ENCODE results near the gene TTC34.

The TTC34 gene

DNA sequence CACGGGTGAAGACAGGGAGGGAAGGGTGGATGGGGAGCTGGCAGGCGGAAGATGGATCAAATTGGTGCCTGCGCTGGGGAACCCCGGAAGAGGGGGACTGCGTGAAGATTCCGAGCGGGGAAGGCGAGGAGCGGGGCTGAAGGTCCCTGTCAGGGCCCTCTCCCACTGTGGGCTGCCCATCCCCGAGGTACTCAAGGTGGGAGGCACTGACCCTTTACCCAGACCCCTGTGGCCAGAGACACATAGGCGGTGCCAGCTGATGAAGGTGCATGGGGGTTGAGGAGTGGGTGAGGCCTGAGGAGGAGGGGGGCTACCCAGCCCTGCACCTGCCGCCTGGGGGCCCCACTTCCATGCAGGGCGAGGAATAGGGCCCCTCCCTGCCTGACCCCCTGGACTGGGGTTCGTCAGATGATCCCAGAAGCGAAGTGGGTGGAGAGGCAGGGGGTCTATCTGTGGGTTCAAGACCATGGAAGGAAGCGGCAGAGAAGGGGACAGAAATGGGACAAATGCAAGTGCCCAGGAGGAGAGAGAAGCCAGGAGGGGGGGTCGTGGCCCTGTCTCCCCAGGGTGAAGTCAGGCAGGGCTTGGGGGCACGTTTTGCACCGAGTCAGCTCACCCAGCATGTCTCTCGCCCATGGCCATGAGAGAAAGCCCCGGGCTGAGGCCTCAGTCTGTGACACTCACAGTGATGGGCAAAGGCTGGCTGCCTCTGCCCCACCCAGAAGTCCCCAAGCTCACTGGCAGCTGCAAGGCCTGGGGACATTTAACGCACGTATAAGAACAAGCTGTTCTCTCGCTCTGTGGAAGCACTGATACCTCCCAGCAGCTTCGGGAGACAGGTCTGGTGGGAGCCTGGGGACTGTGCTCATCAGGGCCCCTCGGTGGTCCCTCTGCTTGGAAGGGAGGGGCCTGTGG, 161.6 kb downstream of the TTC34 start:
- DNase-seq (ENCODE audit: low read depth), result no peak
- TF ChIP-seq, protein P1, sequence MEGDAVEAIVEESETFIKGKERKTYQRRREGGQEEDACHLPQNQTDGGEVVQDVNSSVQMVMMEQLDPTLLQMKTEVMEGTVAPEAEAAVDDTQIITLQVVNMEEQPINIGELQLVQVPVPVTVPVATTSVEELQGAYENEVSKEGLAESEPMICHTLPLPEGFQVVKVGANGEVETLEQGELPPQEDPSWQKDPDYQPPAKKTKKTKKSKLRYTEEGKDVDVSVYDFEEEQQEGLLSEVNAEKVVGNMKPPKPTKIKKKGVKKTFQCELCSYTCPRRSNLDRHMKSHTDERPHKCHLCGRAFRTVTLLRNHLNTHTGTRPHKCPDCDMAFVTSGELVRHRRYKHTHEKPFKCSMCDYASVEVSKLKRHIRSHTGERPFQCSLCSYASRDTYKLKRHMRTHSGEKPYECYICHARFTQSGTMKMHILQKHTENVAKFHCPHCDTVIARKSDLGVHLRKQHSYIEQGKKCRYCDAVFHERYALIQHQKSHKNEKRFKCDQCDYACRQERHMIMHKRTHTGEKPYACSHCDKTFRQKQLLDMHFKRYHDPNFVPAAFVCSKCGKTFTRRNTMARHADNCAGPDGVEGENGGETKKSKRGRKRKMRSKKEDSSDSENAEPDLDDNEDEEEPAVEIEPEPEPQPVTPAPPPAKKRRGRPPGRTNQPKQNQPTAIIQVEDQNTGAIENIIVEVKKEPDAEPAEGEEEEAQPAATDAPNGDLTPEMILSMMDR (IDR thresholded peaks at IDR 0.05; ENCODE audit: low read depth, low read length, missing control alignments), result no peak
- H3K4me3 ChIP-seq (ENCODE audit: low read depth, low read length), result no peak overlapping the region
- in situ Hi-C loops (cut with HindIII; ENCODE audit: low sequenced_read_pairs), result no loop called here

DNA sequence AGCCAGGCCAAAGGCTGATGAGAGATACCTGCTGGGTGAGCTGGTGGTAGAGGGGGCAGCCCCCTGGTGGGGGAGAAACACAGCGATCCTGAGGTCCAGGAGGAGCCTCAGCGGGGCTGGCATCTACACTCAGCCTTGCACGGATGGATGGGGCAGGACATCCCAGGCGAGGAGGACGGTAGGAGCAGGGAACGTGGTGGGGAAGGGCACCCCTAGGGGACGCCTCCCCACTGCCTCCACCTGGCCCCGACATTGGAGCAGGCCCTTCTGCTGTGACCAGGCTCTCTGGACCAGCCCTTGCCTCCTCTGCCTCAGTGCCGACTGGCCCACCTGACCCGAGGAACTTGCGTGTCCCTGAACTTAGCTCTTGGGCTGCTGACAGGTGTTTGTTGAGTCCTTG, 162.3 kb downstream of the TTC34 start:
- in situ Hi-C loops (cut with HindIII; ENCODE audit: low sequenced_read_pairs), result no loop called here
- no peak overlapping the region for H3K4me3 ChIP-seq (ENCODE audit: low read depth, low read length)
- DNase-seq (ENCODE audit: low read depth), result no peak
- TF ChIP-seq, protein P1 (IDR thresholded peaks at IDR 0.05; ENCODE audit: low read depth, low read length, missing control alignments), result no peak

DNA sequence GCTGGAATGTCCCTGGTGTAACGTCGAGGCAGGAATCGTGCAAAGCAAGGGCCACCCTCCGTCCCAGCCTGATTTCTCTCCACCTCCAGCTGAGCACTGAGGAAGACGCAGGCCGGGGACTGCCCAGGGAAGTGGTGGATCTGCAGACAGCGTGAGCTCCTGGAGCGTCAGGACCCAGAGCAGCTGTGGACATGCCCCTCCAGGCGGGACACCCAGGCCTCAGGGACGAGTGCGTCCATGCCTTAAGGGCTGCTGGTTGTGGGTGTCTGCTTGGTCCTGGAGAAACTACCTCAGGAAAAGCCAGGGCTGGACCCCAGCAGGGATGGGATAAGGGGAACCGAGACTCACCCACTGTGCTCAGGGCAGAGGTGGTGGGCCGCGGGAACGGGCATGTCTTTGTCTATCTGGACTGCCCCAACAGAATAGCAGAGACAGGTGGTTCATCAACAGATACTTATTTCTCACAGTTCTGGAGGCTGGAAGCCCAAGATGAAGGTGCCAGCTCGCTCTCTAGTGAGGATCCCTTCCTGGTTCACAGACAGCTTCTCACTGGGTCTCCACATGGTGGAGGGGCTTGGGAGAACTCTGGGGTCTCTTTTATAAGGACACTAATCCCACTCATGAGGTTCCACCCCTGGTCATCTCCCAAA, 162.9 kb downstream of the TTC34 start:
- H3K4me3 ChIP-seq (ENCODE audit: low read depth, low read length), result no peak overlapping the region
- no peak for DNase-seq (ENCODE audit: low read depth)
- TF ChIP-seq, protein P1 (IDR thresholded peaks at IDR 0.05; ENCODE audit: low read depth, low read length, missing control alignments), result no peak
- in situ Hi-C loops (cut with HindIII; ENCODE audit: low sequenced_read_pairs), result no loop called here

DNA sequence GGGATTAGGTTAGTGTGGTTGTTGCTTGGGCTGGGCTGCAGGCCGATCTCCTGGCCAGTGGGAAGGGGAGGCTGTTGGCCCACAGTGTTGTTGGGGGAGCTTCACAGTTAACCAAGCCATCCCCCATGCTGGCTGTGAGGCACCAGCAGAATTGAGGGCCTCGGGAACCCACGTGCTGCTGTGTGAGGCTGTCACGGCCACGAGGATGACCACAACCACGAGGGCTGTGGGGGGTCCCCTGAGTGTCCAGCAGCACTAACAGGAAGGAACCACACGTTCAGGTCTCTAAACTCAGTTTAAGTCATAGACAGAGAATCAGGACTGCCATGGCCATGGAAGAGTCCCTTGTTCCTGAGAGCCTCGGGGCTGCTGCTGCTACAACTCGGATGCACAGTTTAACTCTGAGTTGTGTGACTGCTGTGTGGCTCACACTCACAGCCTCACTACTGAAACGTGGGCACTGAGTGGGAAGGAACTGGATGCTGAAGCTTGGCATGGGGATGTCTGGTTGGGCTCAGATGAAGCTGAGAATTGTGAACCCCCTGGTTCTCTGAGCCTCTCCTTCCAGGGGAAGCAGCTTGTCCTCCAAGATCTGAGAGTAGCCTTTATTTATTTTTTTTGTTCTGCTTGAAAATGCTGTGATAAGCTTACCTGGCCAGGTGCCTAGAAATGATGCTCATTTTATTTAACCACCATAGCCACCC, 163.9 kb downstream of the TTC34 start:
- in situ Hi-C loops (cut with HindIII; ENCODE audit: low sequenced_read_pairs), result no loop called here
- no peak overlapping the region for H3K4me3 ChIP-seq (ENCODE audit: low read depth, low read length)
- TF ChIP-seq, protein P1 (IDR thresholded peaks at IDR 0.05; ENCODE audit: low read depth, low read length, missing control alignments), result no peak
- DNase-seq (ENCODE audit: low read depth), result no peak

DNA sequence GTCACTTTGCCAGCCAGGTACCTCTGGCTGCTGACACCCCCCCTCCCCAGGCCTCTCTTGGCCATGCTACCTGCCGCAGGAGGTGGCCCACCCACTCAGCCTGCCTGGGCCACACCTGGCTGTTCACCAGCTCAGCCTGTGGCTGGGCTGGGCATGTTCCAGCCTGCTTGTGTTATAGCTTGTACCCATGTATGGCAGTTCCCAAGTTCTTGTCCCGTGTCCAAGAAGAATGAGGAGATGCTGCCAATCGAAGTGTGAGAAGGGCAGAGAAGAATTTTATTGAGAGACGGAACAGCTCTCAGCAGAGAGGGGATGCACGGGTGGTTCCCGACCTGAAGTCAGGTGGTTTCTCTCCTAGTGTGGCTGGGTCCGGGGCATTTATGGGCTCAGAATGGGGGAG, 164.8 kb downstream of the TTC34 start:
- DNase-seq (ENCODE audit: low read depth), result no peak
- TF ChIP-seq, protein P1 (IDR thresholded peaks at IDR 0.05; ENCODE audit: low read depth, low read length, missing control alignments), result no peak
- in situ Hi-C loops (cut with HindIII; ENCODE audit: low sequenced_read_pairs), result no loop called here
- H3K4me3 ChIP-seq (ENCODE audit: low read depth, low read length), result no peak overlapping the region

DNA sequence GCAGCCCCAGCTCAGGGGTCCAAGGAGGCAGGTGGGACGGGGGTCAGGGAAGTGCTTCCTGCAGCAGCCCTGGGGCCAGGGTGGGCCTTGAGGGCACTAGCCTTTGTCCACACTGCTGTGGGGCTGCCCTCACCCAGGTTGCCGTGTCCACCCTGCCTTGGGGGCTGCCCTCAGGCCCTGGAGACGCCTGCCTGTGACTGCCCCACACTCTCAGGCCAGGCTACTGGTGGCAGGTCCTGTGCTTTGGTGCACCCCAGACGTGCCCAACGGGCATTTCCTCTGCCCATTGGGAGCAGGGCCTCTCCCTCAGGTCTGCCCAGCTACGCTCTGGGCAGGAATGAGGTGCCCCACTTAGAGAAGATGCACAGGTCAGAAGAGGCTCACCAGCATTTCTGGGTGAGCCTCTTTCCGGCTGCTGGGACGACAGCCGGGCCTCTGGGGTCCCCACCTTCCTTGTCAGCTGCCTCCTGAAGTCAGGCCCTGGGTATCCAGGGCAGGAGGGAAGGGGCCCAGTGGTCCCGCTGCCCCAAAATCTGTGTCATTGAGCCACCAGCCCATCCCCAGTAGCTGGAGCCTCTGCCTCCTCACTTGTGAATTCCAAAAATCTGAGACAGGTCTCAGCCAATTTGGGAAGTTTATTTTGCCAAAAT, 166.0 kb downstream of the TTC34 start:
- TF ChIP-seq, protein P1 (IDR thresholded peaks at IDR 0.05; ENCODE audit: low read depth, low read length, missing control alignments), result no peak
- in situ Hi-C loops (cut with HindIII; ENCODE audit: low sequenced_read_pairs), result no loop called here
- no peak overlapping the region for H3K4me3 ChIP-seq (ENCODE audit: low read depth, low read length)
- DNase-seq (ENCODE audit: low read depth), result no peak
